Mesendoderm (in vitro differentiated cells): ENCODE data around the gene TSACC.
"Not testable (repeated sequence)": the region's sequence is repeated elsewhere in the genome, so short reads cannot be mapped to it uniquely, and the experiment has no call there.

ENCODE experiments used
- DNase-seq: peaks from one replicate; pipeline ENCODE4 v3.0.0; 2013
- H2AK5ac ChIP-seq: 2 replicates; pipeline ENCODE4 v1.6.1; 2013; ENCODE audit warnings: low read length, inconsistent platforms
- H2BK120ac ChIP-seq: 2 replicates; pipeline ENCODE4 v1.6.1; 2013; ENCODE audit warnings: low read depth, mild to moderate bottlenecking, low read length, moderate library complexity, mixed read lengths
- H2BK15ac ChIP-seq: replicated peaks from 2 replicates; pipeline ENCODE4 v1.6.1; 2013; ENCODE audit warnings: low read depth, mild to moderate bottlenecking, moderate library complexity
- H2BK5ac ChIP-seq: 2 replicates; pipeline ENCODE4 v1.6.1; 2013; ENCODE audit warnings: low read length, inconsistent platforms
- H3K18ac ChIP-seq: 2 replicates; pipeline ENCODE4 v1.6.1; 2013; ENCODE audit warnings: mild to moderate bottlenecking, low read length, mixed read lengths
- H3K23ac ChIP-seq: one replicate; pipeline ENCODE4 v1.6.1; 2013; ENCODE audit warnings: low read length
- H3K27ac ChIP-seq: 2 replicates; pipeline ENCODE4 v1.5.1; 2013; ENCODE audit warnings: low read depth, mild to moderate bottlenecking, inconsistent platforms, low read length, moderate library complexity
- H3K27me3 ChIP-seq: 2 replicates; pipeline ENCODE4 v1.6.1; 2013; ENCODE audit warnings: low read length, control low read depth, mild to moderate bottlenecking, inconsistent platforms; ENCODE audit not compliant: insufficient read depth, poor library complexity
- H3K36me3 ChIP-seq: 2 replicates; pipeline ENCODE4 v1.6.1; 2013; ENCODE audit warnings: low read length, inconsistent platforms; ENCODE audit not compliant: control insufficient read depth, insufficient read depth
- H3K4ac ChIP-seq: one replicate; pipeline ENCODE4 v1.6.1; 2013; ENCODE audit warnings: low read depth, mild to moderate bottlenecking, low read length, moderate library complexity
- H3K4me1 ChIP-seq: 2 replicates; pipeline ENCODE4 v1.6.1; 2013; ENCODE audit warnings: low read depth, low read length, inconsistent platforms; ENCODE audit not compliant: control insufficient read depth
- H3K4me2 ChIP-seq: 2 replicates; pipeline ENCODE4 v1.6.1; 2013; ENCODE audit warnings: low read length
- H3K4me3 ChIP-seq: 2 replicates; pipeline ENCODE4 v1.5.1; 2013; ENCODE audit warnings: mild to moderate bottlenecking, low read length
- H3K56ac ChIP-seq: one replicate; pipeline ENCODE4 v1.6.1; 2013; ENCODE audit warnings: low read length
- H3K79me1 ChIP-seq: 2 replicates; pipeline ENCODE4 v1.6.1; 2013; ENCODE audit warnings: low read length, inconsistent platforms
- H3K79me2 ChIP-seq: 2 replicates; pipeline ENCODE4 v1.6.1; 2013; ENCODE audit warnings: mild to moderate bottlenecking, low read length; ENCODE audit not compliant: control insufficient read depth, insufficient read depth
- H3K9ac ChIP-seq: 2 replicates; pipeline ENCODE4 v1.6.1; 2013; ENCODE audit warnings: low read length, inconsistent platforms
- H4K5ac ChIP-seq: one replicate; pipeline ENCODE4 v1.6.1; 2013; ENCODE audit warnings: low read length
- H4K8ac ChIP-seq: one replicate; pipeline ENCODE4 v1.6.1; 2013; ENCODE audit warnings: low read depth, mild to moderate bottlenecking, control low read depth, low read length, moderate library complexity
- WGBS: extraction: QIAGEN DNeasy Blood & Tissue Kit; methylation state at CpG from one replicate; pipeline ENCODE4 v1.1.7; 2013; ENCODE audit warnings: low lambda C conversion rate, missing lambda C conversion rate; ENCODE audit not compliant: insufficient coverage; ENCODE audit errors: extremely low coverage; 5-methylcytosine and 5-hydroxymethylcytosine counted together

The TSACC gene

DNA sequence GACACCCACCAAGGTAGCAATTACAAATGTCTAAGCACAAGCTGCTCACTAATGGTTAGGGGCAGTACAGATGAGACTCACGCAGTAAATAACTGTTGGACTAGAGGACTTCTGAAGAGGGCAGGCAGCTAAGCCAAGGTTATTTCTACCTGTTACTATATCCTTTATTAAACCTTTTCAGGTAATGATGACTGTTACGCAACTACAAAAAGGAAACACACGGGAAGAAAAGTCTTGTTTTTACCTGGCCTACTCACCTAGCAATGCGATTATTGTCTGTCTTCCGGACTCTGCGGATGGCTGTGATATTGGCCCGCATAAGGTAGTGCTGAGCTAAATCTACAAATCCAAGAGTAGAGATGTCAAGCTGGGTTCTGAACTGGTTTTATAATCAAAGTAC is 21.4 kb upstream of the TSACC start:
- DNase-seq: no peak
- H3K79me2 ChIP-seq: no peaks in the 10 kb centered on the region
- H2BK120ac ChIP-seq: no peak overlapping the region
- H3K23ac ChIP-seq: no peak overlapping the region
- no peak overlapping the region for H3K4ac ChIP-seq
- no peak overlapping the region for H3K56ac ChIP-seq
- H3K27ac ChIP-seq: no peak overlapping the region
- no peak overlapping the region for H4K8ac ChIP-seq
- WGBS: no CpG with 5 or more reads among the region's 7 CpGs
- H3K36me3 ChIP-seq: peaks cover 37% of the 10 kb centered on the region
- no peak overlapping the region for H3K9ac ChIP-seq
- no peak overlapping the region for H3K4me3 ChIP-seq
- no peak overlapping the region for H2AK5ac ChIP-seq
- H4K5ac ChIP-seq: no peak overlapping the region
- no peak overlapping the region for H3K18ac ChIP-seq
- no peaks in the 10 kb centered on the region for H3K4me1 ChIP-seq
- H3K27me3 ChIP-seq: no peaks in the 10 kb centered on the region
- H2BK5ac ChIP-seq: no peak overlapping the region
- peaks cover 2% of the 10 kb centered on the region for H3K79me1 ChIP-seq
- no peak overlapping the region for H3K4me2 ChIP-seq
- H2BK15ac ChIP-seq: no peak overlapping the region

DNA sequence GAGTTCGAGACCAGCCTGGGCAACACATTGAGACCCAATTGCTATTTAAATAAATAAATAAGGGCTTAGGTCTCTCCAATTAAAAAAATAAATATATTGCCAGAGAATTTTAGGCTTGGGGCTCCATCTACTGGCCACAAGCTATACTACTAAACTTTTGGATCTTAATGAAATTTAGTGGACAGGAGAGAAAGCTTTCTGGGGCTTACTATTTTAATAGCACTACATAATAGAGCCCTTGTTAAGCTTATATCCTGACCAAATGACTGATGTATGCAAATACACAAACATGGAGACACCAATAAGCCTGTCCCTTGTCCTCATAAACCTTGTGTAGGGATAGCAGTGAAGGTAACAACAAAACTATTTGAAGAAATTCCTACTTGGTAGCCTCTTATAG is 18.7 kb upstream of the TSACC start:
- WGBS: no CpG with 5 or more reads among the region's 1 CpG
- Histone ChIP-seq H2BK5ac (no peak overlapping the region), H3K4ac (no peak overlapping the region), H3K27ac (no peak overlapping the region), H2BK120ac (no peak overlapping the region), H3K4me1 (no peaks in the 10 kb centered on the region), H4K8ac (no peak overlapping the region), H3K56ac (no peak overlapping the region), H3K36me3 (peaks cover 31% of the 10 kb centered on the region), H3K4me2 (no peak overlapping the region), H3K23ac (no peak overlapping the region), H3K79me1 (peaks cover 2% of the 10 kb centered on the region), H2BK15ac (no peak overlapping the region), H3K27me3 (no peaks in the 10 kb centered on the region), H4K5ac (no peak overlapping the region), H3K9ac (no peak overlapping the region), H3K18ac (no peak overlapping the region), H3K4me3 (no peak overlapping the region), H3K79me2 (no peaks in the 10 kb centered on the region), H2AK5ac (no peak overlapping the region)
- peak; percentile 22 for DNase-seq

DNA sequence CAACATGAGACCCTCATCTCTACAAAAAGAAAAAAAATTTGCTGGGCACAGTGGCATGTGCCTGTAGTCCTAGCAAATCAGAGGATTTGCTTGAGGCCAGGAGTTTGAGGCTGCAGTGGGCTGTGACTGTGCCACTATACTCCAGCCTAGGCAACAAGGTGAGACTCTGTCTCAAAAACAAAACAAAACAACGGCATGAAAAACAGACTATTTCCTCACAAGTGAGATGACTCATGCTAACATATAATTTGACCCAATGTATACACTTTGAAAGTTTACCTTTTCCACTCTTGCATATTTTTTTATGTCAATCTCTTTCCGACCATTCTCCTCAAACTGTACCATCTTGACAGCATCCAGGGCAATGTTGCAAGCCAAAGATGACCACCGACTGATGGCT is 17.8 kb upstream of the TSACC start:
- Histone ChIP-seq H3K18ac (no peak overlapping the region), H2BK120ac (no peak overlapping the region), H4K5ac (no peak overlapping the region), H3K23ac (no peak overlapping the region), H3K79me2 (no peaks in the 10 kb centered on the region), H2AK5ac (no peak overlapping the region), H3K9ac (no peak overlapping the region), H2BK15ac (no peak overlapping the region), H3K27ac (no peak overlapping the region), H4K8ac (no peak overlapping the region), H3K4me3 (no peak overlapping the region), H3K4me2 (no peak overlapping the region), H2BK5ac (no peak overlapping the region), H3K4ac (no peak overlapping the region), H3K4me1 (no peaks in the 10 kb centered on the region), H3K79me1 (peaks cover 2% of the 10 kb centered on the region), H3K56ac (no peak overlapping the region), H3K36me3 (peaks cover 31% of the 10 kb centered on the region), H3K27me3 (no peaks in the 10 kb centered on the region)
- no peak for DNase-seq
- WGBS: no CpG with 5 or more reads among the region's 3 CpGs

DNA sequence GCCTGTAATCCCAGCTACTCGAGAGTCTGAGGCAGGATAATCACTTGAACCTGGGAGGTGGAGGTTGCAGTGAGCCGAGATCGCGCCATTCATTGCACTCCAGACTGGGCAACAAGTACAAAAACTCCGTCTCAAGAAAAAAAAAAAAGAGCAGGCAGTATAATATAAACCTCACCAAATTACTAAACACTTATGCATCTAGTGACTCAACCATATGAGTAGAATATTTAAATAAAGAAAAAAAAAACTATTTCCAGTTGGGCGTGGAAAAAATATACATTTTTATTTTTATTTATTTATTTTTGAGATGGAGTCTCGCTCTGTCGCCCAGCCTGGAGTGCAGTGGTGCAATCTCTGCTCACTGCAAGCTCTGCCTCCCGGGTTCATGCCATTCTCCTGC is 15.1 kb upstream of the TSACC start:
- no CpG with 5 or more reads among the region's 9 CpGs for WGBS
- H3K79me1 ChIP-seq, H4K5ac ChIP-seq, H2BK120ac ChIP-seq, H3K9ac ChIP-seq, H3K56ac ChIP-seq, H2AK5ac ChIP-seq, H3K18ac ChIP-seq, H2BK5ac ChIP-seq, DNase-seq, H3K27me3 ChIP-seq, H3K79me2 ChIP-seq, H3K4me2 ChIP-seq, H3K27ac ChIP-seq, H3K4me3 ChIP-seq, H2BK15ac ChIP-seq, H3K4ac ChIP-seq, H4K8ac ChIP-seq, H3K23ac ChIP-seq, H3K4me1 ChIP-seq: not testable (repeated sequence)
- H3K36me3 ChIP-seq: peaks cover 19% of the 10 kb centered on the region

DNA sequence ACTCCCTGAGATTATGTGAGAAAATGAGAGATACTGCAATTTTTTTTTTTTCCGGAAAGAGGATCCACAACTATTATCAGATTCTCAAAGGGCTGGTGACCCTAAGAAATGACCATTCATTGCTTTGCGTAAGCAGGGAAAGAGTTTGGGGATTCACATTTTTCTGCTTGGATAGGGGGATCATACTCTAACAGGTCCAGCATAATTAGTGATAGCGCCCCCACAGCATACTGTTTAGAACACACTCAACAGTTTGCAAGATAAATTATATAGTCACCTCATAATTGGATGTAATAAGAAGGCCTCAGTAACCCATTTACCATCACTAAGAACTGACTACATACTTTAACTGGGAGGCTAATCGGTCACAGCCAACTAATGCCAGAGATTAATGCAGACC is 2.1 kb upstream of the TSACC start:
- no peak overlapping the region for H2AK5ac ChIP-seq
- no peak overlapping the region for H3K18ac ChIP-seq
- H3K79me2 ChIP-seq: peaks cover 31% of the 10 kb centered on the region
- no peak overlapping the region for H2BK120ac ChIP-seq
- DNase-seq: peak; percentile 13
- H4K8ac ChIP-seq: no peak overlapping the region
- no CpG with 5 or more reads among the region's 4 CpGs for WGBS
- peak overlapping the region; percentile 62 for H3K56ac ChIP-seq
- H3K4me3 ChIP-seq: peak overlapping the region; percentile 9
- H3K27ac ChIP-seq: no peak overlapping the region
- no peak overlapping the region for H3K4ac ChIP-seq
- H3K23ac ChIP-seq: no peak overlapping the region
- peaks cover 4% of the 10 kb centered on the region for H3K36me3 ChIP-seq
- H3K9ac ChIP-seq: peak overlapping the region; percentile 96
- no peaks in the 10 kb centered on the region for H3K27me3 ChIP-seq
- H4K5ac ChIP-seq: no peak overlapping the region
- no peak overlapping the region for H2BK5ac ChIP-seq
- peaks cover 8% of the 10 kb centered on the region for H3K79me1 ChIP-seq
- peaks cover 2% of the 10 kb centered on the region for H3K4me1 ChIP-seq
- no peak overlapping the region for H2BK15ac ChIP-seq
- peak overlapping the region; percentile 63 for H3K4me2 ChIP-seq

DNA sequence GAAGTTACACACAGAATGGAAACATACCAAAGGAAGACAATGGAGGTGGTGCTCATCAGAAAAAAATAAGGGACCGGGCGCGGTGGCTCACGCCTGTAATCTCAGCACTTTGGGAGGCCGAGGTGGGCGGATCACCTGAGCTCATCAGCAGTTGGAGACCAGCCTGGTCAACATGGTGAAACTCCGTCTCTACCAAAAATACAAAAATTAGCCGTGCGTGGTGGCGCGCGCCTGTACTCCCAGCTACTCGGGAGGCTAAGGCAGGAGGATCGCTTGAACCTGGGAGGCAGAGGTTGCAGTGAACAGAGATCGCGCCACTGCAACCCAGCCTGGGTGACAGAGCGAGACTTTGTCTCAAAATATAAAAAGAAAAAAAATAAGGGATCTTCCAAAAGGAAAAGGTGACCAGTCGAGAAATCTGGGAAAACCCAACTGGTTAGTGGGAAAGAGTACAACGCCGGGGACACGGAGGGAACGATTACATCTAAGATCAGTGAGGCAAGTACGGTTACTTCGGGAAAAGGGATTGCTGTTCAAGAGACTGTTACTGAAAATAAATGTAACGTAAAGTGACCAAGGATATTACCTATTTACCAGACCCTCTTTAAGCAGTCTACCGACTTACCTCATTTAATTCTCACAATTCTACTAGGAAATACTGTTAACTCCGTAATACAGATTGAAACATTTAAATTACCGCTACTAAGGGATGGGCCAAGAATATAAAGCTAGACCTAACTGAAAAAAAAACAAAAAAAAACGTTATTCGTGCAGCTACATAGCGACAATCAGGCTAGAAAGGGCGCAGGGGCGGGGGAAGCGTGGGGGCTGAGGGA is 1.1 kb upstream of the TSACC start:
- peak overlapping the region; percentile 33 for H3K23ac ChIP-seq
- no peak overlapping the region for H2AK5ac ChIP-seq
- H3K36me3 ChIP-seq: peaks cover 4% of the 10 kb centered on the region
- peaks cover 31% of the 10 kb centered on the region for H3K79me2 ChIP-seq
- H4K5ac ChIP-seq: no peak overlapping the region
- H2BK5ac ChIP-seq: peak overlapping the region; percentile 48
- no peak for DNase-seq
- H3K4me3 ChIP-seq: peak overlapping the region; percentile 88
- no CpG with 5 or more reads among the region's 34 CpGs for WGBS
- H3K79me1 ChIP-seq: peaks cover 8% of the 10 kb centered on the region
- H3K4me2 ChIP-seq: peak overlapping the region; percentile 63
- H3K27ac ChIP-seq: peak overlapping the region; percentile 24
- H3K9ac ChIP-seq: peak overlapping the region; percentile 96
- H4K8ac ChIP-seq: no peak overlapping the region
- H2BK120ac ChIP-seq: no peak overlapping the region
- H2BK15ac ChIP-seq: no peak overlapping the region
- no peaks in the 10 kb centered on the region for H3K27me3 ChIP-seq
- no peak overlapping the region for H3K18ac ChIP-seq
- peak overlapping the region; percentile 97 for H3K56ac ChIP-seq
- peak overlapping the region; percentile 24 for H3K4ac ChIP-seq
- peaks cover 2% of the 10 kb centered on the region for H3K4me1 ChIP-seq
